HepG2 (cell line): ENCODE measurements around the gene NUP153. TPM values are rescaled to one million over a fixed set of nuclear protein-coding genes. Genes with fewer than 3 reads are reported as not detected.

Experiments used
- DNMT3B ChIP-seq: conservative IDR thresholded peaks from 2 replicates; pipeline ENCODE4 v1.6.1; 2016; ENCODE audit warnings: missing biosample characterization, control low read depth
- FOXM1 ChIP-seq: sonication (generic); formaldehyde crosslinking; IDR thresholded peaks from 2 replicates; pipeline ENCODE4 v1.5.0; 2020; ENCODE audit warnings: missing genetic modification reagents
- IKZF4 ChIP-seq: sonication (generic); formaldehyde crosslinking; IDR thresholded peaks from 2 replicates; pipeline ENCODE4 v1.5.1; 2020; ENCODE audit warnings: borderline replicate concordance, mild to moderate bottlenecking, low read depth, missing genetic modification reagents; ENCODE audit errors: not compliant biosample characterization
- MED1 ChIP-seq: sonication (generic); formaldehyde crosslinking; IDR thresholded peaks from 2 replicates; pipeline ENCODE4 v1.4.0; 2020; ENCODE audit warnings: missing genetic modification reagents
- NR2F2 ChIP-seq: IDR thresholded peaks from 2 replicates; pipeline ENCODE4 v1.6.1; 2012; ENCODE audit warnings: low read depth, inconsistent platforms, borderline replicate concordance
- NR3C1 ChIP-seq: sonication (generic); formaldehyde crosslinking; IDR thresholded peaks from 2 replicates; pipeline ENCODE4 v1.4.0; 2020; ENCODE audit warnings: missing genetic modification reagents
- ONECUT2 ChIP-seq: sonication (generic); formaldehyde crosslinking; IDR thresholded peaks from 2 replicates; pipeline ENCODE4 v1.4.0; 2020; ENCODE audit warnings: missing genetic modification reagents
- SRSF4 ChIP-seq: fragments of 200-400 bp; formaldehyde crosslinking; IDR thresholded peaks from one replicate; pipeline ENCODE4 v1.6.1; 2018; ENCODE audit warnings: mild to moderate bottlenecking, low read depth, low read length, moderate library complexity; ENCODE audit not compliant: poor library complexity, severe bottlenecking
- SSRP1 ChIP-seq: IDR thresholded peaks from 2 replicates; pipeline ENCODE4 v1.6.1; 2016; ENCODE audit warnings: control low read depth
- YEATS2 ChIP-seq: sonication (generic); formaldehyde crosslinking; IDR thresholded peaks from 2 replicates; pipeline ENCODE4 v1.4.0; 2020; ENCODE audit warnings: missing genetic modification reagents, borderline replicate concordance
- ZFYVE20 ChIP-seq: sonication (generic); formaldehyde crosslinking; IDR thresholded peaks from 2 replicates; pipeline ENCODE4 v1.8.0; 2023; ENCODE audit warnings: low read depth, mild to moderate bottlenecking, moderate library complexity, missing genetic modification reagents, borderline replicate concordance
- ZNF12 ChIP-seq: sonication (generic); formaldehyde crosslinking; IDR thresholded peaks from 2 replicates; pipeline ENCODE4 v1.5.0; 2020; ENCODE audit warnings: missing genetic modification reagents
- ZNF383 ChIP-seq: sonication (generic); formaldehyde crosslinking; IDR thresholded peaks from 2 replicates; pipeline ENCODE4 v1.4.0; 2020; ENCODE audit warnings: missing genetic modification reagents, mild to moderate bottlenecking, borderline replicate concordance
- ZNF432 ChIP-seq: sonication (generic); formaldehyde crosslinking; IDR thresholded peaks from 2 replicates; pipeline ENCODE4 v1.5.0; 2020; ENCODE audit warnings: missing genetic modification reagents, mild to moderate bottlenecking, borderline replicate concordance
- polyA plus RNA-seq, 8 experiments: library from polyadenylated mRNA; depleted of rRNA in 3 of 8; stranded (reverse) in 7 of 8; unstranded in 1 of 8; fragments of >200 nt; fragmentation: Illumina TruSeq in 4 of 8; extraction: Trizol in 4 of 8; gene quantifications; 2 replicates each; pipeline versions ENCODE4 v1.2.1 to v1.2.3, GENCODE V29; 2011 to 2016; ENCODE audit warnings: low read depth in 4 of 8, missing spikeins in 1 of 8, mixed read lengths in 1 of 8; ENCODE audit not compliant: insufficient read depth in 1 of 8
- total RNA-seq, 5 experiments: library from RNA; depleted of rRNA; stranded (reverse); fragments of >200 nt; fragmentation: Illumina TruSeq; extraction: Trizol; gene quantifications; 2 replicates each; pipeline ENCODE4 v1.2.3, GENCODE V29; 2016; ENCODE audit warnings: low read depth in 1 of 5
- TF ChIP-seq, protein P1 (sequence below): sonication (generic); formaldehyde crosslinking; conservative IDR thresholded peaks from 2 replicates; pipeline ENCODE4 v1.8.0; 2022; ENCODE audit warnings: missing genetic modification reagents
- TF ChIP-seq, protein P2 (sequence below): sonication (generic); formaldehyde crosslinking; IDR thresholded peaks from 2 replicates; pipeline ENCODE4 v1.4.0; 2020; ENCODE audit warnings: low read depth, missing genetic modification reagents
- TF ChIP-seq, protein P3 (sequence below): sonication (generic); formaldehyde crosslinking; IDR thresholded peaks from 2 replicates; pipeline ENCODE4 v1.8.1; 2023; ENCODE audit warnings: mild to moderate bottlenecking, missing genetic modification reagents
- TF ChIP-seq, protein P4 (sequence below): conservative IDR thresholded peaks from 2 replicates; pipeline ENCODE4 v1.6.1; 2018; ENCODE audit warnings: missing genetic modification reagents
- TF ChIP-seq, protein P5 (sequence below): sonication (generic); formaldehyde crosslinking; conservative IDR thresholded peaks from 2 replicates; pipeline ENCODE4 v1.4.0; 2020; ENCODE audit warnings: missing genetic modification reagents

Gene NUP153
- total and polyA plus RNA-seq, 2 of the 13 experiments (the other 11 are each of a cell fraction or from before 2014, with no cell fraction given), result 29.8 to 55.2 TPM

DNA sequence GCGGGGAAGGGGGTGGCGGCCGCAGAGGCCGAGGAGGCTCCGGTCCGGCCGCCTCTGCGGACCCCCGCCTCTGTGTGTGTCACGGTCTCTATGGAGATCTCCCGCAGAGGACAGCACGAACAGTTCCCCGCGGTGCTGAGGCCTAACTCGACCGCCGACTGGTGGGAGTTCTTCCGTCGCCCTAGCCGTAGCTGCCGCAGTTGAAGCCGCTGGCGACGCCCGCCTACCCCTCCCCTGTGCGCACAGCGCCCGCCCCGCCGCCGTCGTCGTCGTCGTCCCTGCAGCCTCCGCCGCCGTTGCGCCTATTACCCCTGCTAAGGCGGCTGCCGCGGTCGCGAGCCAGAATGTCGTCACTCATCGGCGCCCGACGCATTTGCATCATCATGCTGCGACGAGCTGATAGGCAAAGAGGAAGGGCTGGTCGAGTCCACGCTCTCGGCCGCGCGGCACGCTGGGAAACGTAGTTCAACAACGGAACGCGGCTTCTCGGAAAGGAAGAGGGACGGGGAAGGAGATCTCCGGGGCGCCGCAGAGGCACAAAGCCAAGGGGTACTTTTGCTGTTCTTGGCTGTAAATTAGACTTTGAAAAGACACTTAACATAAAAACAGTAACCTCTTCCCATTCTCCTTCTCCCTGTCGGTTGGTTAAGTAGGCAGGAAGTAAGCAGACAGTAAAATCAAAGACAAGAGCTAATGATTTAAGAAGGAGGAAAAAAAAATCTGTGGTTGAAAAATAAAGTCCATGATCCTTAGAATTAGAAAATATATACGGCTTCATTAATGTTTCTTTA lies at the start of gene NUP153 (continued):
- TF ChIP-seq, protein P1, sequence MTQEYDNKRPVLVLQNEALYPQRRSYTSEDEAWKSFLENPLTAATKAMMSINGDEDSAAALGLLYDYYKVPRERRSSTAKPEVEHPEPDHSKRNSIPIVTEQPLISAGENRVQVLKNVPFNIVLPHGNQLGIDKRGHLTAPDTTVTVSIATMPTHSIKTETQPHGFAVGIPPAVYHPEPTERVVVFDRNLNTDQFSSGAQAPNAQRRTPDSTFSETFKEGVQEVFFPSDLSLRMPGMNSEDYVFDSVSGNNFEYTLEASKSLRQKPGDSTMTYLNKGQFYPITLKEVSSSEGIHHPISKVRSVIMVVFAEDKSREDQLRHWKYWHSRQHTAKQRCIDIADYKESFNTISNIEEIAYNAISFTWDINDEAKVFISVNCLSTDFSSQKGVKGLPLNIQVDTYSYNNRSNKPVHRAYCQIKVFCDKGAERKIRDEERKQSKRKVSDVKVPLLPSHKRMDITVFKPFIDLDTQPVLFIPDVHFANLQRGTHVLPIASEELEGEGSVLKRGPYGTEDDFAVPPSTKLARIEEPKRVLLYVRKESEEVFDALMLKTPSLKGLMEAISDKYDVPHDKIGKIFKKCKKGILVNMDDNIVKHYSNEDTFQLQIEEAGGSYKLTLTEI, result no peak
- TF ChIP-seq, protein P2, sequence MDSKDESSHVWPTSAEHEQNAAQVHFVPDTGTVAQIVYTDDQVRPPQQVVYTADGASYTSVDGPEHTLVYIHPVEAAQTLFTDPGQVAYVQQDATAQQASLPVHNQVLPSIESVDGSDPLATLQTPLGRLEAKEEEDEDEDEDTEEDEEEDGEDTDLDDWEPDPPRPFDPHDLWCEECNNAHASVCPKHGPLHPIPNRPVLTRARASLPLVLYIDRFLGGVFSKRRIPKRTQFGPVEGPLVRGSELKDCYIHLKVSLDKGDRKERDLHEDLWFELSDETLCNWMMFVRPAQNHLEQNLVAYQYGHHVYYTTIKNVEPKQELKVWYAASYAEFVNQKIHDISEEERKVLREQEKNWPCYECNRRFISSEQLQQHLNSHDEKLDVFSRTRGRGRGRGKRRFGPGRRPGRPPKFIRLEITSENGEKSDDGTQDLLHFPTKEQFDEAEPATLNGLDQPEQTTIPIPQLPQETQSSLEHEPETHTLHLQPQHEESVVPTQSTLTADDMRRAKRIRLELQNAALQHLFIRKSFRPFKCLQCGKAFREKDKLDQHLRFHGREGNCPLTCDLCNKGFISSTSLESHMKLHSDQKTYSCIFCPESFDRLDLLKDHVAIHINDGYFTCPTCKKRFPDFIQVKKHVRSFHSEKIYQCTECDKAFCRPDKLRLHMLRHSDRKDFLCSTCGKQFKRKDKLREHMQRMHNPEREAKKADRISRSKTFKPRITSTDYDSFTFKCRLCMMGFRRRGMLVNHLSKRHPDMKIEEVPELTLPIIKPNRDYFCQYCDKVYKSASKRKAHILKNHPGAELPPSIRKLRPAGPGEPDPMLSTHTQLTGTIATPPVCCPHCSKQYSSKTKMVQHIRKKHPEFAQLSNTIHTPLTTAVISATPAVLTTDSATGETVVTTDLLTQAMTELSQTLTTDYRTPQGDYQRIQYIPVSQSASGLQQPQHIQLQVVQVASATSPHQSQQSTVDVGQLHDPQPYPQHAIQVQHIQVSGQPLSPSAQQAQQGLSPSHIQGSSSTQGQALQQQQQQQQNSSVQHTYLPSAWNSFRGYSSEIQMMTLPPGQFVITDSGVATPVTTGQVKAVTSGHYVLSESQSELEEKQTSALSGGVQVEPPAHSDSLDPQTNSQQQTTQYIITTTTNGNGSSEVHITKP, result peak; percentile 88
- TF ChIP-seq, protein P3, sequence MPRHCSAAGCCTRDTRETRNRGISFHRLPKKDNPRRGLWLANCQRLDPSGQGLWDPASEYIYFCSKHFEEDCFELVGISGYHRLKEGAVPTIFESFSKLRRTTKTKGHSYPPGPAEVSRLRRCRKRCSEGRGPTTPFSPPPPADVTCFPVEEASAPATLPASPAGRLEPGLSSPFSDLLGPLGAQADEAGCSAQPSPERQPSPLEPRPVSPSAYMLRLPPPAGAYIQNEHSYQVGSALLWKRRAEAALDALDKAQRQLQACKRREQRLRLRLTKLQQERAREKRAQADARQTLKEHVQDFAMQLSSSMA, result peak; percentile 63; the same call in 1 of the 2 replicates
- no peak; the same call in 1 of the 2 replicates for TF ChIP-seq ZNF12
- peak; percentile 96 for TF ChIP-seq YEATS2 (CRISPR knock-in tag)
- no peak for TF ChIP-seq SSRP1 (CRISPR knock-in tag)
- TF ChIP-seq MED1, result peak; percentile 96
- peak; percentile 60; the same call in 1 of the 2 replicates for TF ChIP-seq NR2F2
- TF ChIP-seq IKZF4 (CRISPR knock-in tag), result peak; percentile 51
- TF ChIP-seq DNMT3B, result no peak
- TF ChIP-seq SRSF4, result no peak
- peak; percentile 97; the same call in 1 of the 2 replicates for TF ChIP-seq ZNF383 (CRISPR knock-in tag)
- no peak for TF ChIP-seq ONECUT2
- TF ChIP-seq, protein P4, sequence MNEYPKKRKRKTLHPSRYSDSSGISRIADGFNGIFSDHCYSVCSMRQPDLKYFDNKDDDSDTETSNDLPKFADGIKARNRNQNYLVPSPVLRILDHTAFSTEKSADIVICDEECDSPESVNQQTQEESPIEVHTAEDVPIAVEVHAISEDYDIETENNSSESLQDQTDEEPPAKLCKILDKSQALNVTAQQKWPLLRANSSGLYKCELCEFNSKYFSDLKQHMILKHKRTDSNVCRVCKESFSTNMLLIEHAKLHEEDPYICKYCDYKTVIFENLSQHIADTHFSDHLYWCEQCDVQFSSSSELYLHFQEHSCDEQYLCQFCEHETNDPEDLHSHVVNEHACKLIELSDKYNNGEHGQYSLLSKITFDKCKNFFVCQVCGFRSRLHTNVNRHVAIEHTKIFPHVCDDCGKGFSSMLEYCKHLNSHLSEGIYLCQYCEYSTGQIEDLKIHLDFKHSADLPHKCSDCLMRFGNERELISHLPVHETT (CRISPR knock-in tag), result peak; percentile 99
- no peak; the same call in 1 of the 2 replicates for TF ChIP-seq FOXM1 (CRISPR knock-in tag)
- TF ChIP-seq, protein P5, sequence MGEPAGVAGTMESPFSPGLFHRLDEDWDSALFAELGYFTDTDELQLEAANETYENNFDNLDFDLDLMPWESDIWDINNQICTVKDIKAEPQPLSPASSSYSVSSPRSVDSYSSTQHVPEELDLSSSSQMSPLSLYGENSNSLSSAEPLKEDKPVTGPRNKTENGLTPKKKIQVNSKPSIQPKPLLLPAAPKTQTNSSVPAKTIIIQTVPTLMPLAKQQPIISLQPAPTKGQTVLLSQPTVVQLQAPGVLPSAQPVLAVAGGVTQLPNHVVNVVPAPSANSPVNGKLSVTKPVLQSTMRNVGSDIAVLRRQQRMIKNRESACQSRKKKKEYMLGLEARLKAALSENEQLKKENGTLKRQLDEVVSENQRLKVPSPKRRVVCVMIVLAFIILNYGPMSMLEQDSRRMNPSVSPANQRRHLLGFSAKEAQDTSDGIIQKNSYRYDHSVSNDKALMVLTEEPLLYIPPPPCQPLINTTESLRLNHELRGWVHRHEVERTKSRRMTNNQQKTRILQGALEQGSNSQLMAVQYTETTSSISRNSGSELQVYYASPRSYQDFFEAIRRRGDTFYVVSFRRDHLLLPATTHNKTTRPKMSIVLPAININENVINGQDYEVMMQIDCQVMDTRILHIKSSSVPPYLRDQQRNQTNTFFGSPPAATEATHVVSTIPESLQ (CRISPR knock-in tag), result no peak
- no peak for TF ChIP-seq ZFYVE20 (CRISPR knock-in tag)
- no peak for TF ChIP-seq NR3C1 (CRISPR knock-in tag)
- peak; percentile 70 for TF ChIP-seq ZNF432 (CRISPR knock-in tag)
